ENCODE measurements around the gene WDR44. TPM values are rescaled to one million over a fixed set of nuclear protein-coding genes. Genes with fewer than 3 reads are reported as not detected.

WDR44 gene
- total and polyA plus RNA-seq, 2 of the 4 experiments (the other 2 are of a cell fraction): 10.0 to 11.8 TPM

DNA sequence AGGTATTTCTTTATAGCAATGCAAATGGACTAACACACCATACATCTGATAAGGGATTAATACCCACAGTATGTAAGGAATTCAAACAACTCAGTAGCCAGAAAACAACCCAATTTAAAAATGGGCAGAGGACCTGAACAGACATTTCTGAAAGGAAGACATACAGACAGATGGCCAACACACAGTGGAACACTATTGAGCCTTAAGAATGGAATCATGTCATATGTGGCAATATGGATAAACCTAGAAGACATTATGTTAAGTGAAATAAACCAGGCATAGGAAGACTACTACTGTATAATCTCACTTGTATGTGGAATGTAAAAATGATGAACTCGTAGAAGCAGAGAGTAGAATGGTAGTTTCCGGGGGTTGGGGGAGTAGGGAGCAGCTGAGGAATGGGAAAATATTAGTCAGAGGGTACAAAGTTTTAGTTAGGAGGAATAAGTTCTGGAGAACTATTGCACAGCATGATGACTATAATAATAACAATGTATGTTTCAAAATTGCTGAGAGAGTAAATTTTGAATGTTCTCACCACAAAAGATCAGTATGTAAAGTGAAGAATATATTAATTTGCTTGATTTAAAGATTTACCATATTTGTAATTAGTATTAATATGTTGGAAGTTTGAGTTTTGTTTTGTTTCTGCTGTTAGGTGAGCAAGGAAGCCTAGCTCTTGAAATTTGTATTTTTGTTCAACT lies 25.2 kb downstream of the WDR44 start:
- Histone ChIP-seq H2BK120ac (ENCODE audit: low read depth, low read length) (no peak overlapping the region), H3K4ac (ENCODE audit: low read depth, low read length) (no peak overlapping the region), H4K91ac (ENCODE audit: insufficient read depth, low read depth, low read length) (no peak overlapping the region), H3K9ac (ENCODE audit: low read depth, low read length) (no peak overlapping the region), H2AK5ac (ENCODE audit: low read depth, low read length) (no peak overlapping the region), H3K18ac (ENCODE audit: low read depth, low read length) (no peak overlapping the region), H3K4me2 (ENCODE audit: low read depth, low read length) (no peak overlapping the region), H4K20me1 (ENCODE audit: insufficient read depth, low read length) (peaks cover 3% of the 10 kb centered on the region; the same call in 1 of the 2 replicates), H3K27me3 (ENCODE audit: control insufficient read depth, insufficient read depth, low read length) (no peaks in the 10 kb centered on the region), H2BK15ac (ENCODE audit: low read depth, low read length) (no peak overlapping the region), H3K4me1 (ENCODE audit: control insufficient read depth, insufficient read depth, low read length) (no peaks in the 10 kb centered on the region), H2AK9ac (replicated peaks; ENCODE audit: low read depth, low read length, poor library complexity) (no peak overlapping the region), H4K8ac (ENCODE audit: low read depth in 2 of 2, low read length in 2 of 2) (no peak overlapping the region), H4K5ac (ENCODE audit: low read depth, low read length) (no peak overlapping the region), H2BK5ac (ENCODE audit: low read depth, low read length, poor library complexity, severe bottlenecking) (peak overlapping the region; percentile 54), H2AFZ (replicated peaks; ENCODE audit: low read length, poor library complexity) (no peak overlapping the region), H3K9me1 (ENCODE audit: insufficient read depth, low read length) (no peaks in the 10 kb centered on the region), H3K56ac (ENCODE audit: extremely low read depth, insufficient read depth, low read length) (no peak overlapping the region), H2BK20ac (ENCODE audit: low read depth, low read length) (no peak overlapping the region), H3K9me3 (ENCODE audit: control insufficient read depth, insufficient read depth, low read length) (no peaks in the 10 kb centered on the region), H3K14ac (replicated peaks; ENCODE audit: low read depth, low read length) (no peak overlapping the region), H3K27ac (ENCODE audit: insufficient read depth, low read length) (no peak overlapping the region), H3K79me1 (ENCODE audit: low read depth in 1 of 2, low read length in 2 of 2) (peaks cover 0 to 16% of the 10 kb centered on the region in 2 experiments; a peak in 2 of 4 replicates), H3K36me3 (ENCODE audit: control insufficient read depth, insufficient read depth, low read length) (no peaks in the 10 kb centered on the region), H3K23ac (ENCODE audit: low read depth, low read length) (no peak overlapping the region), H3K4me3 (ENCODE audit: insufficient read depth, low read depth, low read length) (no peak overlapping the region)
- ChIA-PET POLR2A (ENCODE audit: unreplicated experiment) (no interaction called here), CTCF (no interaction called here)
- intact Hi-C loops (cut with micrococcal nuclease): no loop called here
- dilution Hi-C loops (cut with HindIII; ENCODE audit: low sequenced_read_pairs, unreplicated experiment): no loop called here
- no TSS peak for BruUV-seq (replicated peaks)
- ATAC-seq (ENCODE audit: low read depth): peak; percentile 35
- peak; percentile 65 for DNase-seq
- in situ Hi-C loops (cut with MboI; ENCODE audit: low sequenced_read_pairs): no loop called here
- no CpG with 5 or more reads among the region's 2 CpGs for WGBS, 2 experiments (ENCODE audit: extremely low coverage in 2 of 2, insufficient read length in 1 of 2)
- TF ChIP-seq MAFK (IDR thresholded peaks at IDR 0.05; ENCODE audit: low read depth, low read length) (peak; percentile 66), RAD21 (IDR thresholded peaks at IDR 0.05; ENCODE audit: low read length) (no peak), RCOR1 (IDR thresholded peaks at IDR 0.05; ENCODE audit: insufficient replicate concordance, low read length) (no peak), NFE2L2 (IDR thresholded peaks at IDR 0.05; ENCODE audit: low read depth, low read length) (no peak), SMC3 (IDR thresholded peaks at IDR 0.05; ENCODE audit: low read depth, low read length) (no peak), FOS (IDR thresholded peaks at IDR 0.05; ENCODE audit: low read depth, low read length) (no peak)

All from IMR-90 (cell line).